Liver (tissue), 3 donors: ENCODE results near the gene ZNF333.

ENCODE experiments used
- ATF3 ChIP-seq: IDR thresholded peaks from 2 replicates; pipeline ENCODE4 v1.6.1; 2016; ENCODE audit warnings: antibody characterized with exemption
- CTCF ChIP-seq: fragments of 150-350 bp; IDR thresholded peaks from 2 replicates; pipeline ENCODE4 v1.5.1; 2017; ENCODE audit warnings: improper control_type of control experiment, low read depth, low read length; ENCODE audit not compliant: missing input control
- EGR1 ChIP-seq, 2 donors: IDR thresholded peaks; 2 replicates each; pipeline ENCODE4 v1.6.1; 2016 to 2018; ENCODE audit warnings: antibody characterized with exemption in 2 of 2, low read depth in 2 of 2
- GABPA ChIP-seq, 2 donors: IDR thresholded peaks in 1 of 2; conservative IDR thresholded peaks in 1 of 2; 2 replicates each; pipeline ENCODE4 v1.6.1; 2016; ENCODE audit warnings: antibody characterized with exemption in 2 of 2, mild to moderate bottlenecking in 1 of 2, moderate library complexity in 1 of 2
- HNF4G ChIP-seq: IDR thresholded peaks from 2 replicates; pipeline ENCODE4 v1.6.1; 2016; ENCODE audit warnings: antibody characterized with exemption
- MAX ChIP-seq: IDR thresholded peaks from 2 replicates; pipeline ENCODE4 v1.6.1; 2016; ENCODE audit warnings: antibody characterized with exemption
- RAD21 ChIP-seq, 2 donors: IDR thresholded peaks; 2 replicates each; pipeline ENCODE4 v1.6.1; 2016; ENCODE audit warnings: antibody characterized with exemption in 2 of 2, mild to moderate bottlenecking in 2 of 2
- REST ChIP-seq: IDR thresholded peaks from 2 replicates; pipeline ENCODE4 v1.6.1; 2016; ENCODE audit warnings: antibody characterized with exemption, mild to moderate bottlenecking
- RXRA ChIP-seq, 2 donors: IDR thresholded peaks; 2 replicates each; pipeline ENCODE4 v1.6.1; 2017 to 2018; ENCODE audit warnings: antibody characterized with exemption in 2 of 2, mild to moderate bottlenecking in 1 of 2
- SP1 ChIP-seq: IDR thresholded peaks from 2 replicates; pipeline ENCODE4 v1.6.1; 2018; ENCODE audit warnings: antibody characterized with exemption, mild to moderate bottlenecking
- TAF1 ChIP-seq: conservative IDR thresholded peaks from 2 replicates; pipeline ENCODE4 v1.6.1; 2016; ENCODE audit warnings: antibody characterized with exemption, mild to moderate bottlenecking
- ZBTB33 ChIP-seq: IDR thresholded peaks from 2 replicates; pipeline ENCODE4 v1.6.1; 2016; ENCODE audit warnings: antibody characterized with exemption
- donor health status: healthy.
- donor health status: healthy.

GRCh38 chr19:14768001-14768400 lies 78.2 kb downstream of the ZNF333 start:
- TF ChIP-seq CTCF: no peak
- TF ChIP-seq RXRA (IDR thresholded peaks at IDR 0.05): no peak
- no peak for TF ChIP-seq HNF4G
- no peak for TF ChIP-seq TAF1
- TF ChIP-seq SP1: no peak
- no peak for TF ChIP-seq ATF3
- no peak for TF ChIP-seq ZBTB33
- TF ChIP-seq REST: no peak
- TF ChIP-seq RAD21 (IDR thresholded peaks at IDR 0.05): no peak
- TF ChIP-seq MAX: no peak
- TF ChIP-seq GABPA (IDR thresholded peaks at IDR 0.05 in 1 of 2, conservative IDR thresholded peaks at IDR 0.05 in 1 of 2): no peak
- TF ChIP-seq EGR1 (IDR thresholded peaks at IDR 0.05; ENCODE audit: low read depth in 2 of 2): no peak
